HG03457 (cell line): ENCODE results near the gene UPF1.
"Not testable (repeated sequence)": the region's sequence is repeated elsewhere in the genome, so short reads cannot be mapped to it uniquely, and the experiment has no call there.

Experiments
- ATAC-seq: cut with Tn5 transposase; IDR thresholded peaks from one replicate; pipeline ENCODE4 v1.9.1; 2021; ENCODE audit warnings: moderate number of reproducible peaks; ENCODE audit not compliant: unreplicated experiment

UPF1 gene

DNA sequence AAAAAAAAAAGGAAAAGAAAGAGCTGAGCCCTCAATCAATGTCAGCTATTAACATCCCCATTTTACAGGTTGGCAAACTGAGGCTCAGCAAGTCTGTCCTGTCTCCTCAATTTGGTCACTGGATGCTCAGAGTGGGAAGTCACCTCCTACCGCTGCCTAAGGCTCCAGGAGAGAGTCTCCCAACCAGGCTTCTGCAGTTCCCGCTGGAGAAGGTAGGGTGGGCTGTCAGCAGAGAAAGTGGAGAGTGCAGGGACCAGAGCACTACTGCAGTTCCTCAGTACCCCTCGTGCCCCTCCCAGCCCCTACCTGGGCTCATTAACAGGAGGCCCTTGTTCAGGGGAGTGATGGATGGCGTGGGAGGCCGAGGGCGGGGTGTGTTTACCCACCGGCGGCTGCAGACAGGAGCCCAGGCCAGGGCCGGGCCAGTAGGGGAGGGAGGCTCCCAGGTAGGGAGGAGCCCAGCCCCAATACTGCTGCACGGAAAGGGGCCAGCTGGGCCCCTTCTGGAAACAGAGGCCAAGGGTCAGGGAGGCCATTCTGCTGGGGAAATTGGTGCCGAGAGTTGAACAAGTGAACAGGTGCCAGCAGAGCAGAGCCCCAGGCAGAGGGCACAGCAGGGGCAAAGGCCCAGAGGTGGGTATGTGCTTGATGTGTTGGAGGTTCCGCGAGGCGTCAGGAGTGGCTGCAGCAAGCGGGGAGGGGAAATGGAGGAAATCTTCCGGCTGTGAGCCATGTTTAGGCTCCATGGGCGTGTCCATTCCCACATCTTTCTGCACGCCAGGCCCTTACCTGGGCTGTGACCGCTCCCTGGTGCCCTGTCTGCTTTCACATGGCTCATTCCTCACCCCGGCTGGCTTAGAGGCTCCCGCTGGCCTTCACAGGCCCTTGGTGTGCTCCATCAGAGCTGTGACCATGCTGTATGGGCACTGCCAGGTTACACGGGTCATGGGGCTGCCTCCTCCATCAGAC lies 33.1 kb upstream of the UPF1 start:
- ATAC-seq, result no peak

- no peak for ATAC-seq
Measured at GRCh38 chr19:18799389-18799970, 32.3 kb upstream of the UPF1 start.

DNA sequence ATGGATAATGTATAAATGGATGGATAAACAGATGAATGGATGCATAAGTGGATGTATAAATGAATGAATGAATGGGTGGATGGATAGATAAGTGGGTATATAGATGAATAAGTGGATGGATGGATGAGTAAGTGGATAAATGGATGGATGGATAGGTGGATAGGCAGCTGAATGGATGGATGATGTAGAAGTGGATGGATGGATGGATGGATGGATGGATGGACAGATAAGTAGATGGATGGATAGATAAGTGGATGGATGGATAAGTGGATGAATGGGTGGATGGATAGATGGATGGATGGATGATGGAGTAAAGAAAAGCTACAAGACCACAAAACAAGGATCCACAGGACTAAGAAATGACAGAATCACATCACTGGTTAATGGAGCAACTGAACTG lies 31.7 kb upstream of the UPF1 start:
- no peak for ATAC-seq

GRCh38 chr19:18800636-18801035 lies 31.1 kb upstream of the UPF1 start:
- no peak for ATAC-seq

GRCh38 chr19:18802354-18802753 lies 29.4 kb upstream of the UPF1 start:
- ATAC-seq, result no peak

- no peak for ATAC-seq
Measured at GRCh38 chr19:18803550-18804138, 28.1 kb upstream of the UPF1 start.

- ATAC-seq, result no peak
Measured at GRCh38 chr19:18804139-18804601, 27.6 kb upstream of the UPF1 start.

DNA sequence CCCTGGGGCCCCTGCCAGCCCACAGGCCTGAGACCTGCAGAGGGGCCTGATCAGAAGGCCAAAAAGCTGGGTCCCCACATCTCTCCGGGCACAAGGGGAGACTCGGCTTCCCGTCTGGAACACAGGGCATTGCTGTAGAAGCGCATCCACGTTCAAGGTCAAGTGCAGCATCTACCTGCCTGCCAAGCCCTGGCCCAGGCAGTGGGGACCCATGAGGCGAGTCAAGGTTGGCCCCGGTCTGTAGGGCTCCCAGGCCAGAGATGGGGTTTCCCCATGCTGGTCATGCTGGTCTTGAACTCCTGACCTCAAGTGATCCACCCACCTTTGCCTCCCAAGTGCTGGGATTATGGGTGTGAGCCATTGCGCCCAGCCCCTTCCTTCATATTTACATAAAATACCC lies 27.1 kb upstream of the UPF1 start:
- no peak for ATAC-seq

DNA sequence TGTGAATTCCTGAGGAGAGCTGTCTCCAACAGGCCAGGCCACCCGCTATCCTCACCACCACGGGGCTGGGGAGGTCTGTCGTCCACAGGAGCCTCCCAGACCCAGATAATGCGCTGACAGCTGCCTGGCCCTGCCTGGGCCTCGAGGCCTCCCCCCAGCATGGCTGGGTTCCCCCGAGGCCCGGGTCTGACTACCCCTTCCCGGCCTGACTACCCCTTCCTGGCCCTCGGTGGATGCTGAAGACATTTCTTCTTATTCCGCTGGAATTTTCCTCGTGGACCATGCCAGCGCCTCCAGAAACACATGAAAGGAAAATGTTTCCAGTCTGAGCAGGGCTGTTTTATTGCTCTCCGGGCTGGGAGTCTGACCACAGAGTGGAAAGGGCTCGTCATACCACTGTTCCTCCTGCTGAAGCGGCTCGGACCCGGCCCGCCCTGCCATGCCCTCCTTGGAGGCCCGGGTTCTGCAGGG lies 23.9 kb upstream of the UPF1 start:
- no peak for ATAC-seq

DNA sequence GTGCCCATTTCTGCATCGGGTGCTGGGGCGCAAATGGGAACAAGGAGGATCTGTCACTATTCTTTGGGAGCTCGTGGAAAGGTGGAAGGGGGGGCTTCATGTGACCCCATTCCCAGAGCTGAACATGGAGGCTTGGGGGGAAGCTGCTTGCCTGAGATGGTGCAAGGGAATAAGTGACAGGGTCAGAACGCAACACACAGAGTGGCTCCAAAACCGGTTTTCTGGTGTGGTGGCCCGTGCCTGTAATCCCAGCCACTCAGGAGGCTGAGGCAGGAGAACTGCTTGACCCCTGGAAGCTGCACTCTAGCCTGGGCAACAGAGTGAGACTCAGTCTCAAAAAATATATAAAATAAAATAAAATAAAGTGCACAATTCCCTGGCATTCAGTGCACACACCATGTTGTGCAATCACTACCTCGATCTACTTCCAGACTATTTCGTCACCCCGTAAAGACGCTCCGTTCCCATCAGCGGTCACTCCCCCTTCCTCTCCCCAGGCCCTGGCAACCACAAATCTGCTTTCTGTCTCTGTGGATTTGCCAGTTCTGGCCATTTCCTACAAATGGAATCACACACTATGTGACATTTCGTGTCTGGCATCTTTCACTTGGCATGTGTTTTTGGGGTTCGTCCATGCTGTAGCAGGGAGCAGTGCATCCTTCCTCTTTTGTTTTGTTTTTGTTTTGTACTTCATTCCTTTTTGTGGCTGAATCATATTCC lies 22.4 kb upstream of the UPF1 start:
- no peak for ATAC-seq

- ATAC-seq, result not testable (repeated sequence)
Measured at GRCh38 chr19:18811638-18812037, 20.1 kb upstream of the UPF1 start.

DNA sequence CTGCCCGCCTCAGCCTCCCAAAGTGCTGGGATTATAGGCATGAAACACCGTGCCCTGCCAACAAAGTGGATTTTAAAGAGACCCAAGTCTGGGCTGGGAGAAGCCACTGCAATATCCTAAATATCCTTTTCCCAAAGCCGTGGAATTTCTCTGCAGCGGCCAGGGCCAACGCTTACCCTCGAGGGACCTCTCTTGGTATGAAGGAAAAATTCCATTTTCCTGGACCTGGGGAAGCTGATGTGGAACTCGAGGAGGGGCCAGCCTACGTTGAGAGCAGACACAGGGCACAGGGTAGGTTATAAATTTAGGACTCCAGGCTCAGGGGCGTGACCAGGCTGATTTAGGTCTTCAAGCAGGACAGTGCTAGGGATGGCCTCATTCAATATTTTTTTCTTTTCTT lies 17.7 kb upstream of the UPF1 start:
- ATAC-seq, result no peak

GRCh38 chr19:18815673-18816072 lies 16.1 kb upstream of the UPF1 start:
- no peak for ATAC-seq

DNA sequence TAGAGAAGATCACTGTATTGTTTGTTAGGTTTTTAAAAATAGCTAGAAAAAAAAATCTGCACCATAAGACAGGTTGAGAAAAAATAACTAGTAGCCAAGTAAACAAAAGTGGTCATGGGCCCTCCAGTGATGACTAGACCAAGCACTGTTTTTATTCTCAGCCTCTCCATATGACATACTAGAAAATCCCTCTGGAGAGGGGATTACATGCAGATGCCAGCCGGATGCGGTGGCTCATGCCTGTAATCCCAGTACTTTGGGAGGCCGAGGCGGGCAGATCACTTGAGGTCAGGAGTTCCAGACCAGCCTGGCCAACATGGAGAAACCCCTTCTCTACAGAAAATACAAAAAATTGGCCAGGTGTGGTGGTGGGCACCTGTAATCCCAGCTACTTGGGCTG lies 15.1 kb upstream of the UPF1 start:
- ATAC-seq, result not testable (repeated sequence)

DNA sequence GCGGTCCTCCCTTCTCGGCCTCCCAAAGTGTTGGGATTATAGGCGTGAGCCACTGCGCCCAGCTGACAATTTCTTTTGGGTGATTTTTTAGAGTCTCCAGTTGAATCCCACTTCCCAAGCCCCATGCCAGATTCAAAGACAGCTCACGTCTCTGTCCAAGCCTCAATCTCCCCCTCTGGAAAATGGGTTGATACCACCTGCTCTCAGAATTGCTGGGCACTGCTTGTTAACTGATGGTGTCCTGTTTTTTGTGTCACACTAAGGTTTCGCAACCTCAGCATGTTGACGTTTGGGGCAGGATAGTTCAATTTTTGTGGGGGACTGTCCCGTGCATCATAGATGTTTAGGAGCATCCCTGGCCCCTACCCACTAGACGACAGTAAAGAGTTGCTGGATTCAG lies 14.2 kb upstream of the UPF1 start:
- ATAC-seq, result no peak

DNA sequence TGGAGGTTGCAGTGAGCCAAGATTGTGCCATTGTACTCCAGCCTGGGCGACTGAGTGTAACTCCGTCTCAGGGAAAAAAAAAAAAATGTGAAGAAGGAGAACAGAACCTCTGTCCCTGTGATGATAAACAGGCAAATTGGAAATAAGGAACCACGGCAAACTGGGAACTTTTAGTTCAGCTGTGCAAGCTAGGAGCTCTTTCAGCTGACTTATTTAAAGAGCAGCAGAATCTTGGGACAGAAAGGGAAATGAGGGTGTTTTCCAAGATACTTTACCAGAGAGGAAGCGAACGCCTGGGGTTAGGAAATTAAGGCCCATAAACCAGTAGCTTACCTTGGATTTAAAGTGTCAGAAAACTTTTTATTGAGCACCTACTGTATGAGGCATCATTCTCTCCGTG lies 3.0 kb upstream of the UPF1 start:
- ATAC-seq, result no peak

DNA sequence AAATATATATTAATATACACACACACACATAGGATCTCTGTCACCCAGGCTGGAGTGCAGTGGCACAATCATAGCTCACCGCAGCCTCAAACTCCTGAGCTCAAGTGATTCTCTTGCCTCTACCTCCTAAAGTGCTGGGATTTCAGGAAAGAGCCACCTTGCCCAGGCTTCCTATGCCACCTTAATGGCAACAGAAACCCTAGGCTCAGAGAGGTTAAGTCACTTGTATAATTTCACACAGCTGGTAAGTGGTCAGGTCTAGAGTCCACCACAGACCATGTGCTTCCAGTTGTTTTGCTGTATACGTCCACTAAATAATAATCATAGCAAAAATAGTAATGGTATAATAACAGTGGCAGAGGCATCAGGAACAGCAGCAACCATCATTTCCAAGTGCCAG lies 1.3 kb upstream of the UPF1 start:
- no peak for ATAC-seq

- ATAC-seq, result peak; percentile 14
Measured at GRCh38 chr19:18832306-18833140, 764 bp downstream of the UPF1 start.

DNA sequence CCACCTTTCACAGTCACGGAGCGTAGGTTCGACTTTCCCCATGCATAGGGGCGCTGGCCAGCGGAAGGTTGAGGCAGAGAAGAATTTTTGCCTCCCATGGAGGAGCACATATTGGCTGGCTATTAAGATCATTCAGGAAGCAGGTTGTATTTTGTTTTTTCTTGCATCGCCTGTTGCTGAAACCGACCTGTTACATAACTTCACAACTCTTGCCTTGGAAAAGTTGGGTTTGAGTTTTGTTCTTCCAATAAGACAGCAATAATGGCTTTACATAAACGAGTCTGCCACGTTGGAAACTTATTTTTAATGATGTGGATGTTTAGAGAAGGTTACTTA lies 1.4 kb downstream of the UPF1 start:
- ATAC-seq, result no peak

- no peak for ATAC-seq
Measured at GRCh38 chr19:18833849-18834643, 2.3 kb downstream of the UPF1 start.
